Inflammatory macrophage treated with lipopolysaccharide for 1 hour (primary cell): ENCODE results near the gene LRMDA.
"Not testable (repeated sequence)": the region's sequence is repeated elsewhere in the genome, so short reads cannot be mapped to it uniquely, and the experiment has no call there.

Source experiments
- DNase-seq, 2 donors: peaks; one replicate each; pipeline ENCODE4 v3.0.0-alpha.2; 2020 to 2022

Gene LRMDA

GRCh38 chr10:75722609-75723008 lies 291.2 kb downstream of the LRMDA start:
- DNase-seq, result no peak

DNA sequence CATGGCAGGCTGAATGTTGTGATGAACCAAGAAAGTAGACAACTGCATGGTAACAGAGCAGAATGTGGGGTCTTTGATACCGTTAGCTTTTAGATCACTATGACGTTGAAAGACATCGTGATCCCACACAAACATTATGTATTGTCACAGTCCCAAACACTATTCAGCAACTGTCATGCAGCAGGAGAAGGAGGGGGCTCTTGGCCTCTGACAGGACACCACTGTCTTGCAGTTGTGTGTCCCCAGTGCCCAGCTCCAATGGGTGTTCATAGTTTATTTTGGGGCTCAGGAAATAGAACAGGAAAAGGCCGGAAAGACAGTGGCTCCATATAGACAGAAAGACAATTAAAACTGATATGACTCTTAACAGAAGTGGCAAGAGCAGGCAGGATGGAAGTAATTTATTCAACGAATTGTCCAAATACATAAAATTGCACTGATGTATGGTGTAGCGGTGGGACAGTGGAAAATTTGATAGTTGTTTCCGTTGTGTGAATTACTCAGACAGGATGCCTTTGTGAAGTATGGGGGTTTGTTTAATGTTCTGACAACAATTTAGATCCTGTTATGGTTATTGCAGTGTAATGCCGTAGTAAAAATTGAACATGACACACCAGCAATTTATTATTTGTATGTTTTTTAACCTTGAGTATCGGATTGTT lies 292.0 kb downstream of the LRMDA start:
- DNase-seq, result no peak

DNA sequence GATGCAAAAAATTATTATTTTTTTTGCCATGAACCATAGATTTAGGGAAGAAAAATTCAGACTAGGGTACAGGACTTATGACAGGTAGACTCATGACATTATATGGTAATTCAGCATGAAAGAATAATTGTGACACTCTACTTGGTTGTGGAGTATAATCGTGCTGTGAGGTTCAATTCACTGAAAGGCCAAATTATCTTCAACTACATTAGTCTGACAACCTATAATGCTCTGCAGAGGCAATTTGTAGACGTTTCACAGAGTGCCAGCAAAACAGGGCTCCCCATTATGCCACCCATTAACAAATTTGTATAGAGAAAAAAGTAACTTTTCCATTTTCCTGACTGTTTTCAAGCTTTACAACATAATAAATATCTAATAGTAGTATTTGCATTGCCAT lies 292.6 kb downstream of the LRMDA start:
- no peak for DNase-seq

DNA sequence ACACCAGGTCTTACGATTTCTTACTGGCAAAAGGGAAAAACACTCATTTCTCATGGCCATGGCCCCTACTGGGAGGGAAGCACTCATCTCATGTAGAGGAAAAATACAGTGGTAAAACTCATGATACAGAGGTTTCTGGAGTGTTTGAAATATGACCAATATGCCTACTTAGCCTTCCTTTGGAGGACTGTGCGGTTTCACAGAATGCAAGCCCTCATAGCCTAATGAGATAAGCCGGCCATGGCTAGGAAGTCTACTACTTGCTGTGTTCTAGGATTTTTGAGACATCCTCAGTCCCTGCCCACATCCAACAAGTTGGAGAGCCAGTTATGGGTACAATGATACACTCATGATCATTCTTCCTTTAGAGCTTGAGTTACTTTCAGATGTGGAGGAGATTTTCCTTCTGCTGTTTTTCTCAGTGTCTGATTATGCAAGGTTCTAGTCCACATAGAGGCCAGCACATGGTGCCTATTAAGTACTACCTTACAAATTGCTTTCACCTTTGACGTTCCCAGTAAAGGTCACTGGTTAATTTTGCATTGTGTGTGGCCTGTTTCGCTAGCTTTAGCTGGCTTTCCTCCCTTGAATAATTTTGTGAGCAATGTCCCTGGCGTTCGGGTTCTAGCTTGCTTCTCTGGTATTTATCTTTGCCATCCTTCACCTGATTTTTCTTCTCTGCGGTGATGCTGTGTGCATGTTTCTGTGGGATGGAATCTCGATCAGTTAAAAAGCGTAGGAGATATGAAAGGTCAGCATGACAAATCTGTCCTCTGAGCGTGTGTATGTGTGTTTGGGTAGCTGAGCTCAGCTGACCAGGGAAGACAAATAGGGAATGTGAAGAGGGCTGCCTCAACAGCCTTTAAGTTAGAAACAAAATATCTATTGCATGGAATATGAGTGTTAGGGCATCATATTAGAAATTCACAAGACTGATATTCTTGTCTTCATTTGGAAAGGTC lies 295.4 kb downstream of the LRMDA start:
- DNase-seq, result no peak

- DNase-seq, result no peak
Measured at GRCh38 chr10:75730847-75731246, 299.4 kb downstream of the LRMDA start.

GRCh38 chr10:75733135-75733890 lies 301.9 kb downstream of the LRMDA start:
- no peak for DNase-seq

DNA sequence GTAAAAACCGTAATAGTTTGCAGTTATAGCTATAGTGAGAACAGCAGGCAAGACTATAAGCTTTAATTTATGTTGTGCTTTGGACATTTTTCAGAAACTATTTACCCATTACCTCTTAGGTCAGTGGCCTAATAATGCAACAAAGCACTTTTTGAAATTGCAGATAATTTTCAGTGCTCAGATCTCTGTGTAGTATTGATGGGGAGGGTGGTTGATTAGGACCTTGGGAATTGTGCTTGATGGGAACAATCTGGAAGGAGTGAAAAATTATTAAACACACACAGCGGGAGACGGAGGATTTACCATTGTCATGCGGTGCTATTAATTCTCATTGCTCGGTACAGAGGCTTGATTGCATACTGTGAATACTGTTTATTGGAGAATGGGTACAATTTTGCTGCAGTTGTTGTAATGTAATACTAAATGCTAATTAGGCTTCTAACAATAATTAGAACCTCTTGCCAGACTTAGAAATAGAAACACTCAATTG lies 304.8 kb downstream of the LRMDA start:
- no peak for DNase-seq

- DNase-seq, result no peak
Measured at GRCh38 chr10:75736889-75737579, 305.6 kb downstream of the LRMDA start.

DNA sequence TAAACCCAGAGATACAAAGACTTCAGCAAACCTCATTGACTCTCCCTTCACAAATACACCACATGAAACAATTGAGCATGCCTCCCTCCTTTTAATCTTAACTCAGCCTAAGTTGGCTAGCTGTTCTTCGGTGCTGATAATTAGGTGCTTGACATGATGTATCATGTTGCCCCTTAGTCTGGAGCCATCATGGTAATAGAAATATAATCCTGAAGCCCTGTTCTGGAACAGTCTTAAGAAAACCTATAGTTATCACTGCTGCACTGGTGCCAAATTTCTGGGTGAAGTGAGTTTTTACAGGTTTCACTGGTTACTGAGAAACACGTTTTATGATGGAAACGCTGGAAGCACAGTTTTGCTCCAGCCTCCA lies 306.1 kb downstream of the LRMDA start:
- no peak for DNase-seq

DNA sequence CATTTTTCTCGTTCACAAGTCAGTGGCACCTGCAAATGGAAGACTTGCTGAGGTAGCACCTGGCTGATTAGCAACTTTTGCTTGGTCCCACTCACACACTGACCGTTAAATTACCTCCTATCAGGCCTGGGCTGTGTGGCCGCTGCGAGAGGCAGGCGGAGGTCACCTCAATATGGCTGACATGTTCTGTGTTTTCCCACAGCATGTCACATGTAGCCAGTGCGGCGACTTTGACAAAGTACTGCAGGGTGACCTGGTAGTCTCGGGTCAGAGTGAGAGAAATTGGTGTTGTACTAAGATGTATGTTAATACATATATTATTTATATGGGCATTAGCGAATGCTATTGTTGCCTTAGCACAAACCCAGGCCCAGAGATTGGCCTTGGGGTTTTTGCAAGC lies 307.5 kb downstream of the LRMDA start:
- no peak for DNase-seq

DNA sequence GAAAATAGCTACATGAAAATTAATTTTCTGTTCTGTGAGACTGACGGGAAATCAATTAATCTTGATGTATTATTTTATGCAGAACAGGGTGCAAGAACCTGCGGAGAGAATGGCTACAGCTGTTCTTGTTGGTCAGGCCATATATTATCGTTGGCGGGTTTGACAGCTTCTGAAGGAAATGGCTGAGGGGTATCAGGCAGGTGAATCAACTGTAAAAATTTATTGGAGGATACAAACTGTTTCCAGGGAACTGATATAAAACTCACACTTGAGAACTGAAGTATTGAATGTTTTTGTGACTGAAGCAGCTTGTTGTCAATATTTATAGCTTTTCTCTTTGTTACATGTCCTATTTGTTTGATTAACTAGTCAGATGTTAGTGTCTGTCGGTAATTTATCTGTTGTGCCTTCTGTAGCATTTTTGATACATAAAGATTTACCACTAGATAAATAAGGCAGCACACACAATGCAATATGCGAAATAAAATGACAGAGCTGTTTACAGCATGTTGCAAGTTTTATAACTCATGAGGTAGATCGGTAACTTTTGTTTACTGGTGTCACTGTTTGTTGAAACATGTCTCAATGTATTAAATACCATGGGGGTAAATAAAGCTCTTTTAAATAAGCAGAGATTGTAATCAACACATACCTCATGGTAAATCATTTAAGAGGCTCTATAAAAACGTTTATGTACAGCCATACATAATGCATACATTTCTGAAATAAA lies 308.2 kb downstream of the LRMDA start:
- DNase-seq, result no peak

DNA sequence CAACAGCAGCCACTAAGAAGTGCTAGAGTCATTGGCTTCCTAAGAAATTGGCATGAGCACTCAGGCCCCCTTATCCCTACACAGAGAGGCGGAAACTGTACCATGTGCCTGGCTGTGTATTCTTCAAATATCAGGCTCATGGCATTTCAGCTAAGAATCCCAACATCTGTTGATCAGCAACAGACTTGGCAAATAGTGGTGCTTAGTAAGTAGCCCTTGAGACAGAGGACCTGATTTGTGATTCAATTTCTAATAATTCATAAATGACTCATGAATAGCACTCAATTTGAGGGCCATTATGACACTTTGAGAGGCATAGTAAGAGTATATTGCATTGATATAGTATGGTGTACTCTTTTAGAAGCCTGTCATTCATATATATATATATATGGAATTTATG lies 309.1 kb downstream of the LRMDA start:
- no peak for DNase-seq

- DNase-seq, result no peak
Measured at GRCh38 chr10:75742355-75742754, 310.9 kb downstream of the LRMDA start.

DNA sequence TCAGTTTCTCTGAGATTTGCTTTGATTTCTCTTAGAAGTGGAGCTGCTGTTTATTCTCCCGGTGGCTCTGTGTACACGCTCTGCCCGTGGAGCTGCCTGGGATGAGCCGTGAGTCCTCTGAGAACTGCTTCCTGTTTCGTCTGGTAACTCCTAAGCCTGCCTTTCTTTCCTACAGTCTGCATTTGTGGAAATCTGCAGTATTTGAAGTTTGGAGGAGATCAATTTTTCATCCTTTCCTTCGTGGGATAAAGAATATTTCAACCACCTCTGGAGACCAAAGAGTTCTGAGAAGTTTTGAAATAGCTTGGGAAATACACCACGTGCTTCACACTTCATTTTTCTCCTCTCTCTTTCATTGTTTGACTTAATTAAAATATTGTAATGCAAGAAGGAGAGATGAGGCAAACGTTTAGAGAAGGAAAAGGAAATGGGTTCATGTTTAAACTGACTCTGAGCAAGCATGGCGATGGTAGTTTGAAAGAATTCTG lies 311.9 kb downstream of the LRMDA start:
- DNase-seq, result no peak

DNA sequence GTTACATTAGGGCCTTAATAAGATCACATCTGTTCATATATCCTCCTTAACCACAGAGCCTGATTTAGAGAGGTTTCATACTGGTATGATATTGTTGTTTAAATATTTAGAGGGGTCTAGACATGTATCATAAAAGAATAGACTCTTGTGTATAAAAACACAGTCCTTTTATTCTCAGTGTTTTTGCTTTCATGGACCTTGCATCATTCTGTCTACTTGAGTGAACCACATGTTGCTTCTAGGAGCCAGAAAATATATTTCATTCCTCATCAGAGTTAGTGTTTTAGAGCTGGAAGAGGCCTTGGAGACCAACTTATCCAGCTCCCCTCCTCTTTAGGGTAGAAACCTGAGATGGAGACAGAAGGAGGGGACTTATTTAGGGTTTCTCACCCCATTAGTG lies 312.8 kb downstream of the LRMDA start:
- DNase-seq, result no peak

GRCh38 chr10:75746356-75746755 lies 314.9 kb downstream of the LRMDA start:
- DNase-seq, result no peak

DNA sequence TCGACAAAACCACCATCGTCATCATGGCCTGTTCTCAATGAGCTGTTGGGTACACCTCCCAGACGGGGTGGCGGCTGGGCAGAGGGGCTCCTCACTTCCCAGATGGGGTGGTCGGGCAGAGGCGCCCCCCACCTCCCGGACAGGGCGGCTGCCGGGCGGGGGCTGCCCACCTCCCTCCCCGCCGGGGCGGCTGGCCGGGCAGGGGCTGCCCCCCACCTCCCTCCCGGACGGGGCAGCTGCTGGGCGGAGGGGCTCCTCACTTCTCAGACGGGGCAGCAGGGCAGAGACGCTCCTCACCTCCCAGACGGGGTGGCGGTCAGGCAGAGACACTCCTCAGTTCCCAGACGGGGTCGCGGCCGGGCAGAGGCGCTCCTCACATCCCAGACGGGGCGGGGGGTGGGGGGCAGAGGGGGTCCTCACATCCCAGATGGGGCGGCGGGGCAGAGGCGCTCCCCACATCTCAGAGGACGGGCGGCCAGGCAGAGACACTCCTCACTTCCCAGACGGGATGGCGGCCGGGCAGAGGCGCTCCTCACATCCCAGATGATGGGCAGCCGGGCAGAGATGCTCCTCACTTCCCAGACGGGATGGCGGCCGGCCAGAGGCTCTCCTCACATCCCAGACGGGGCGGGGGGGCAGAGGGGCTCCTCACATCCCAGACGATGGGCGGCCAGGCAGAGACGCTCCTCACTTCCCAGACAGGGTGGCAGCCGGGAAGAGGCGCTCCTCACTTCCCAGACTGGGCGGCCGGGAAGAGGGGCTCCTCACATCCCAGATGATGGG lies 318.9 kb downstream of the LRMDA start:
- DNase-seq, result not testable (repeated sequence)

DNA sequence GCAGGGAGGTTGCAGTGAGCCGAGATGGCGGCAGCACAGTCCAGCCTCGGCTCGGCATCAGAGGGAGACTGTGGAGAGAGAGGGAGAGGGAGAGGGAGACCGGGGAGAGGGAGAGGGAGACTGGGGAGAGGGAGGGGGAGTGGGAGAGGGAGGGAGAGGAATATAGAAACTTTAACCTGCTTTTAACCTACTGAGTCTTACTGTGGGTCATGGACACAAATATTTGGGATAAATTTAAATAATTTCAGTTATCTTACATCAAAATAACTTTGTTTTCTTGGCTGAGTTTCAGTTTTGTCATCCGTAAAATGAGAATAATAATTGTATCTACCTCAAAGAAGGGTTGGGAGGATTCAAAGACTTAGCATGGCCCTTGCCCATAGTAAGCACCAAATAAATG lies 319.8 kb downstream of the LRMDA start:
- no peak for DNase-seq

- DNase-seq, result no peak
Measured at GRCh38 chr10:75753621-75754020, 322.2 kb downstream of the LRMDA start.

GRCh38 chr10:75754096-75754831 lies 322.8 kb downstream of the LRMDA start:
- DNase-seq, result no peak
